ENCODE results near the gene EIF4E2.

DNA sequence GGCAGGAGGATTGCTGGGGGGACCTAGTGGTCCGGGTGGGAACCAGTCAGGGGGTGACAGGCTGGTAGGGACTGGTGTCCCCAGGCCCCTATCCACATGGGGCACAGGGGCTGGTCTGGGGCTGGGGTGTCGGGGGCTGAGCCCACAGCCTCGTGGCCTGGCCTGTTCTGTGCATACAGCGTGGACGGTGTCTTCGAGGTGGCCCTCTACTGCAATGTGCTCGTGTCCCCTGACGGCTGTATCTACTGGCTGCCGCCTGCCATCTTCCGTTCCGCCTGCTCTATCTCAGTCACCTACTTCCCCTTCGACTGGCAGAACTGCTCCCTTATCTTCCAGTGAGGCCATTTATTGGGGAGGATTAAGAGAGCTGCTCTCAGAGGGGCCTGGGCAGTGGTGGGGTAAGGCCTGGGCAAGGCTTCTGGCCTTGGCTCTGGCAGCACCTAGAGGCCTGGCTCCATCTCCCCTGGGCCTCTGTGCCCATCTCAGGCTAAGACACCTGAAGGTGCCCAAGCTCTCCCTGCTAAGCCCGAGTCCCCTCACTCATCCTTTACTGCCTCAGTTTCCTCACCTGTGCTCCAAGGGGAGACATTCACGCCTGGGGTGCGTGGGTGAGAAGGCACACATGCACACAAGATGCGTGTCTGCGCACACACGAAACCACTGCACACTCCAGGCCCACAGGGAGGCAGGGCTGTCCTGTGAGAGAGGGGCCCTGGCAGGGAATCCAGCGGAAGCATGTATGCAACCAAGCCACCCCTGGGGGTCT, 9.1 kb upstream of the EIF4E2 start:
- TF ChIP-seq, protein P1, sequence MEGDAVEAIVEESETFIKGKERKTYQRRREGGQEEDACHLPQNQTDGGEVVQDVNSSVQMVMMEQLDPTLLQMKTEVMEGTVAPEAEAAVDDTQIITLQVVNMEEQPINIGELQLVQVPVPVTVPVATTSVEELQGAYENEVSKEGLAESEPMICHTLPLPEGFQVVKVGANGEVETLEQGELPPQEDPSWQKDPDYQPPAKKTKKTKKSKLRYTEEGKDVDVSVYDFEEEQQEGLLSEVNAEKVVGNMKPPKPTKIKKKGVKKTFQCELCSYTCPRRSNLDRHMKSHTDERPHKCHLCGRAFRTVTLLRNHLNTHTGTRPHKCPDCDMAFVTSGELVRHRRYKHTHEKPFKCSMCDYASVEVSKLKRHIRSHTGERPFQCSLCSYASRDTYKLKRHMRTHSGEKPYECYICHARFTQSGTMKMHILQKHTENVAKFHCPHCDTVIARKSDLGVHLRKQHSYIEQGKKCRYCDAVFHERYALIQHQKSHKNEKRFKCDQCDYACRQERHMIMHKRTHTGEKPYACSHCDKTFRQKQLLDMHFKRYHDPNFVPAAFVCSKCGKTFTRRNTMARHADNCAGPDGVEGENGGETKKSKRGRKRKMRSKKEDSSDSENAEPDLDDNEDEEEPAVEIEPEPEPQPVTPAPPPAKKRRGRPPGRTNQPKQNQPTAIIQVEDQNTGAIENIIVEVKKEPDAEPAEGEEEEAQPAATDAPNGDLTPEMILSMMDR (IDR thresholded peaks at IDR 0.05) = no peak
- TF ChIP-seq POLR2A (IDR thresholded peaks at IDR 0.05) = no peak
